Mesenchymal stem cell (in vitro differentiated cells and primary cell): ENCODE measurements around the gene LONRF3.

Experiments
- DNase-seq: peaks from one replicate; pipeline ENCODE4 v3.0.0-alpha.2; 2013
- H2AFZ ChIP-seq: one replicate; pipeline ENCODE4 v1.6.1; 2013; ENCODE audit warnings: low read depth, mild to moderate bottlenecking, control low read depth, inconsistent platforms, low read length, moderate library complexity
- H2AK5ac ChIP-seq: 2 replicates; pipeline ENCODE4 v1.6.1; 2013; ENCODE audit warnings: low read length, moderate library complexity, mild to moderate bottlenecking, inconsistent platforms; ENCODE audit not compliant: severe bottlenecking
- H2BK120ac ChIP-seq: one replicate; pipeline ENCODE4 v1.6.1; 2013; ENCODE audit warnings: low read depth, mild to moderate bottlenecking, inconsistent platforms, low read length, moderate library complexity
- H2BK12ac ChIP-seq, 2 experiments: one replicate each; pipeline ENCODE4 v1.6.1; 2013; ENCODE audit warnings: inconsistent platforms in 2 of 2, low read length in 2 of 2, mild to moderate bottlenecking in 2 of 2, moderate library complexity in 2 of 2, control low read depth in 1 of 2
- H2BK15ac ChIP-seq: one replicate; pipeline ENCODE4 v1.6.1; 2013; ENCODE audit warnings: mild to moderate bottlenecking, low read depth, inconsistent platforms; ENCODE audit not compliant: poor library complexity, severe bottlenecking
- H2BK5ac ChIP-seq: 2 replicates; pipeline ENCODE4 v1.6.1; 2013; ENCODE audit warnings: low read depth, mild to moderate bottlenecking, low read length, control low read depth, inconsistent platforms; ENCODE audit not compliant: poor library complexity, severe bottlenecking
- H3K14ac ChIP-seq, 2 experiments: one replicate each; pipeline ENCODE4 v1.6.1; 2013; ENCODE audit warnings: inconsistent platforms in 2 of 2, low read length in 2 of 2, control low read depth in 1 of 2, mild to moderate bottlenecking in 1 of 2, moderate library complexity in 1 of 2
- H3K18ac ChIP-seq, 2 experiments: one replicate each; pipeline ENCODE4 v1.6.1; 2013; ENCODE audit warnings: inconsistent platforms in 2 of 2, low read length in 2 of 2, control low read depth in 1 of 2, low read depth in 1 of 2, mild to moderate bottlenecking in 1 of 2
- H3K23ac ChIP-seq, 2 experiments: one replicate each; pipeline ENCODE4 v1.6.1; 2013; ENCODE audit warnings: inconsistent platforms in 2 of 2, low read length in 2 of 2, mild to moderate bottlenecking in 2 of 2, moderate library complexity in 2 of 2, control low read depth in 1 of 2
- H3K27ac ChIP-seq: 2 replicates; pipeline ENCODE4 v1.5.1; 2013; ENCODE audit warnings: mild to moderate bottlenecking, moderate library complexity, low read length, control low read depth, inconsistent platforms; ENCODE audit not compliant: poor library complexity, severe bottlenecking
- H3K27me3 ChIP-seq, 2 experiments: 2 replicates each; pipeline versions ENCODE4 v1.6.1 to v1.7.0; 2013; ENCODE audit warnings: low read length in 2 of 2, mild to moderate bottlenecking in 2 of 2, moderate library complexity in 2 of 2, control low read depth in 1 of 2, inconsistent platforms in 1 of 2; ENCODE audit not compliant: control insufficient read depth in 1 of 2, insufficient read depth in 1 of 2
- H3K36me3 ChIP-seq, 2 experiments: 2 replicates each; pipeline versions ENCODE4 v1.6.1 to v1.7.0; 2013; ENCODE audit warnings: low read length in 2 of 2, control low read depth in 1 of 2, inconsistent platforms in 1 of 2, low read depth in 1 of 2, mild to moderate bottlenecking in 1 of 2; ENCODE audit not compliant: insufficient read depth in 2 of 2, control insufficient read depth in 1 of 2
- H3K4ac ChIP-seq, 2 experiments: one replicate each; pipeline ENCODE4 v1.6.1; 2013; ENCODE audit warnings: inconsistent platforms in 2 of 2, low read length in 2 of 2, mild to moderate bottlenecking in 2 of 2, moderate library complexity in 2 of 2, control low read depth in 1 of 2, low read depth in 1 of 2
- H3K4me1 ChIP-seq: 2 replicates; pipeline ENCODE4 v1.6.1; 2013; ENCODE audit warnings: low read depth, low read length, control low read depth; ENCODE audit not compliant: control insufficient read depth, insufficient read depth
- H3K4me2 ChIP-seq: 2 replicates; pipeline ENCODE4 v1.6.1; 2013; ENCODE audit warnings: low read length, mild to moderate bottlenecking, inconsistent platforms; ENCODE audit not compliant: poor library complexity, severe bottlenecking
- H3K4me3 ChIP-seq, 2 experiments: 2 replicates each; pipeline versions ENCODE4 v1.5.1 to v1.7.0; 2013; ENCODE audit warnings: low read length in 2 of 2, mild to moderate bottlenecking in 2 of 2, control low read depth in 1 of 2, low read depth in 1 of 2; ENCODE audit not compliant: insufficient read depth in 1 of 2
- H3K79me1 ChIP-seq: replicated peaks from 2 replicates; pipeline ENCODE4 v1.6.1; 2013; ENCODE audit warnings: mild to moderate bottlenecking, control low read depth, low read length, inconsistent platforms; ENCODE audit not compliant: poor library complexity, severe bottlenecking
- H3K9ac ChIP-seq: 2 replicates; pipeline ENCODE4 v1.7.0; 2013; ENCODE audit warnings: mild to moderate bottlenecking, low read length, moderate library complexity
- H3K9me3 ChIP-seq: 2 replicates; pipeline ENCODE4 v1.7.0; 2013; ENCODE audit warnings: mild to moderate bottlenecking, low read length; ENCODE audit not compliant: control insufficient read depth
- H4K8ac ChIP-seq: one replicate; pipeline ENCODE4 v1.6.1; 2013; ENCODE audit warnings: inconsistent platforms, mild to moderate bottlenecking, low read length, moderate library complexity
- H4K91ac ChIP-seq: one replicate; pipeline ENCODE4 v1.6.1; 2013; ENCODE audit warnings: mild to moderate bottlenecking, low read length, inconsistent platforms
- WGBS: methylation state at CpG from one replicate; pipeline ENCODE4 v1.1.7; 2013; ENCODE audit warnings: mixed read lengths; 5-methylcytosine and 5-hydroxymethylcytosine counted together

Gene LONRF3

DNA sequence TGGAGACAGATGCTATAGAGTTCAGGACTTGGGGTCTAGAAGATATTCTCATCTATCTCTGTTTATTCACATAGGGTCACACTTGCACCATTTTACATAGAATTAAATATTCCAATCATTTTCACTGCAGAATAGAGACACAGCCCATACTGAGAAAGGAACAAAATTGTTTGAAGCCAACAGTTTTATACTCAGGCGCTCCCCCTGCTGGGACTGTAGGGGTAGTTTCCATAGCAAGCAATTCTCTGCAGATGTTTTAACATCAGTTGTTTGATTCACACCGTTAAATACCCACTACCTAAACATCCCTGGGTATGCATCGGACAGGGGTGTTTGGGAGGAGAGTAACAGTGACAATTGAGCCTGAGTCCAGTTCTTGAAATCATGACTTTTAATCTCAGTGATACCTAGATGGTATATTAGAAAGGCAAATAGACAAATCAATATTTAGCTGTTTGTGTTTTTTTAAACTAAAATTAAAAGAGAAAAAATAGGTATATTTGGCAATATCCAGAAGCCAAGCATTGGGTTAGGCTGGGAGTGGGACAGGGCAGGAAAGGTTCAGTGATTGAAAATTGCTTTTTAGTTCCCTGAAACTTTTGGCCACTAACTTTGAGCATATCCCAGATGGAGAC, 33.8 kb downstream of the LONRF3 start:
- Histone ChIP-seq H2BK12ac (no peak overlapping the region), H3K18ac (no peak overlapping the region), H3K9ac (no peak overlapping the region), H3K27me3 (peaks cover 0 to 14% of the 10 kb centered on the region in 2 experiments), H3K79me1 (no peaks in the 10 kb centered on the region), H4K91ac (no peak overlapping the region), H3K4ac (no peak overlapping the region), H3K23ac (no peak overlapping the region), H3K14ac (no peak overlapping the region), H3K36me3 (no peaks in the 10 kb centered on the region), H2BK5ac (no peak overlapping the region), H2BK15ac (no peak overlapping the region), H3K4me1 (no peaks in the 10 kb centered on the region), H3K9me3 (no peaks in the 10 kb centered on the region), H3K27ac (no peak overlapping the region), H2AK5ac (no peak overlapping the region), H3K4me3 (no peak overlapping the region), H2AFZ (no peak overlapping the region), H2BK120ac (no peak overlapping the region), H4K8ac (no peak overlapping the region), H3K4me2 (no peak overlapping the region)
- no CpG with 5 or more reads among the region's 3 CpGs for WGBS
- peak; percentile 28 for DNase-seq

GRCh38 chrX:119009071-119009470, 34.7 kb downstream of the LONRF3 start:
- H2BK15ac ChIP-seq: no peak overlapping the region
- no peaks in the 10 kb centered on the region for H3K4me1 ChIP-seq
- peaks cover 0 to 13% of the 10 kb centered on the region in 2 experiments for H3K27me3 ChIP-seq
- DNase-seq: no peak
- H2BK5ac ChIP-seq: no peak overlapping the region
- no peak overlapping the region for H3K4ac ChIP-seq
- H4K8ac ChIP-seq: no peak overlapping the region
- no peaks in the 10 kb centered on the region for H3K79me1 ChIP-seq
- H3K36me3 ChIP-seq: no peaks in the 10 kb centered on the region
- H3K14ac ChIP-seq: no peak overlapping the region
- H3K18ac ChIP-seq: no peak overlapping the region
- H3K9me3 ChIP-seq: no peaks in the 10 kb centered on the region
- H3K27ac ChIP-seq: no peak overlapping the region
- H3K4me3 ChIP-seq: no peak overlapping the region
- H3K23ac ChIP-seq: no peak overlapping the region
- 79% methylated on average over 2 of the region's 4 CpGs for WGBS
- no peak overlapping the region for H2BK12ac ChIP-seq
- no peak overlapping the region for H3K9ac ChIP-seq
- H3K4me2 ChIP-seq: no peak overlapping the region
- H2AFZ ChIP-seq: no peak overlapping the region
- H4K91ac ChIP-seq: no peak overlapping the region
- H2BK120ac ChIP-seq: no peak overlapping the region
- H2AK5ac ChIP-seq: no peak overlapping the region

- Histone ChIP-seq H2BK15ac (no peak overlapping the region), H3K23ac (no peak overlapping the region), H3K27me3 (peaks cover 0 to 19% of the 10 kb centered on the region in 2 experiments), H3K4me2 (no peak overlapping the region), H3K27ac (no peak overlapping the region), H4K91ac (no peak overlapping the region), H3K4me1 (no peaks in the 10 kb centered on the region), H3K4me3 (no peak overlapping the region), H2BK12ac (no peak overlapping the region), H2BK120ac (no peak overlapping the region), H3K14ac (no peak overlapping the region), H2AFZ (no peak overlapping the region), H3K9ac (no peak overlapping the region), H3K18ac (no peak overlapping the region), H3K36me3 (no peaks in the 10 kb centered on the region), H3K9me3 (no peaks in the 10 kb centered on the region), H3K4ac (no peak overlapping the region), H2AK5ac (no peak overlapping the region), H2BK5ac (no peak overlapping the region), H3K79me1 (no peaks in the 10 kb centered on the region), H4K8ac (no peak overlapping the region)
- 40% methylated on average over 1 of the region's 5 CpGs for WGBS
- no peak for DNase-seq
These were observed 36.1 kb downstream of the LONRF3 start for GRCh38 chrX:119010491-119010890.

DNA sequence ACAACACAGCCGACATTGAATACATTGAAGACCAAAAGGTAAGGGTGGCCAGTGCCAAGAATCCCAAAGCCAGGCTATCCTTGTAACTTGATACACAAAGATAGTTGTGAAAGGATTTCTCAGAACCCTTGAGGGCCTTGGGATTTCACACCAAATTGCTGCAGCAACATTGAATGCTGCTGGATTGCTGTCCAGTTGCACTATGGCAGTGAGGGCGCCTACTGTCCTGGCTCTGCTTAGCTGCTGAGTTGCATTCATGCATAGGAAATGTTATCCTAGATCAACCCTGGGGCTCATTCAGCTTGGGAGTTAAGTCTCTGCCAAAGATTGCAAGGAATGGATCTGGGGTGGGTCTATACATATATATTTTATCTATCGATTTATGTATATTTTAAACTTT, 38.7 kb downstream of the LONRF3 start:
- Histone ChIP-seq H4K8ac (no peak overlapping the region), H3K79me1 (no peaks in the 10 kb centered on the region), H3K23ac (no peak overlapping the region), H2BK120ac (no peak overlapping the region), H2BK12ac (no peak overlapping the region), H2BK15ac (no peak overlapping the region), H3K36me3 (no peaks in the 10 kb centered on the region), H3K18ac (no peak overlapping the region), H4K91ac (no peak overlapping the region), H3K4ac (no peak overlapping the region), H3K14ac (no peak overlapping the region), H3K4me2 (no peak overlapping the region), H3K4me3 (no peak overlapping the region), H3K27ac (no peak overlapping the region), H2BK5ac (no peak overlapping the region), H2AK5ac (no peak overlapping the region), H3K4me1 (no peaks in the 10 kb centered on the region), H3K9me3 (peaks cover 10% of the 10 kb centered on the region), H3K27me3 (peaks cover 0 to 16% of the 10 kb centered on the region in 2 experiments), H3K9ac (no peak overlapping the region), H2AFZ (no peak overlapping the region)
- 85% methylated on average over 2 of the region's 3 CpGs for WGBS
- no peak for DNase-seq
